Inflammatory macrophage treated with lipopolysaccharide for 1 hour (primary cell): ENCODE measurements around the gene EFHC1.

Source experiments
- DNase-seq, 2 donors: peaks; one replicate each; pipeline ENCODE4 v3.0.0-alpha.2; 2020 to 2022

The EFHC1 gene

DNA sequence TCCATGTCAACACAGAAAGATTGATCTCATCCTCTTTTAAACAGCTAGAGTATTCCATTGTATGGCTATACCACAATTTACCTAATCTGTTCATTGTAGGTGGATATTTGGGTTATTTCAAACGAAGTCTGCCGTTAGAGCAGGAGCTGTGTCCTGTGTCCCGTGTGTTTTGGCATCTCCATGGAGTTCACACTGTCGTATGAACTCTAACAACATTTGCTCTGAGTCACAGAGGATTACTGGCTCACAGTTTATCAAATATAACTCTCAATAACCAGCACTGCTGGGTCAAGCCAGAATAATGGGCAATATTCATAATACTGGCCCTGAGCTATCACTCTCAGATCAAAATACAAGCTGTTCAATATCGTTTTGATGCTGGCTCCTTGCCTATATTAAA, 140.3 kb downstream of the EFHC1 start:
- no peak for DNase-seq

DNA sequence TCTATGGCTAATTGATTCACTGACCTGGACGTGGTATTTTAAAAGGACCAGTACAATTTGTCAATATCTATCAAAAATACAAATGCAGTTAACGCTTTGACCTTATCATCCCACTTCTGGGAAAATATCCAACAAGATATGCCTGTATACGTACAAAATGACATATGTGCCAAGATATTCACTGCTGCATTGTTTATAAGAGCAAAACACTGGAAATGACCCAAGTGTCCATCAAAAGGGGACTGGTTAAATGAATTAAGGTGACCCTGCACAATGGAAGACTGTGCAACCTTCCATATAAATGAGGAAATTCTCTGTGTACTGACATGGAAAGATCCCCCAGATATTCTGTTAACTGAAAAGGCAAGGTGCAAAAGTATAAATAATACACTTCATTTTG, 142.8 kb downstream of the EFHC1 start:
- no peak for DNase-seq

GRCh38 chr6:52564856-52565255, 144.7 kb downstream of the EFHC1 start:
- no peak for DNase-seq

DNA sequence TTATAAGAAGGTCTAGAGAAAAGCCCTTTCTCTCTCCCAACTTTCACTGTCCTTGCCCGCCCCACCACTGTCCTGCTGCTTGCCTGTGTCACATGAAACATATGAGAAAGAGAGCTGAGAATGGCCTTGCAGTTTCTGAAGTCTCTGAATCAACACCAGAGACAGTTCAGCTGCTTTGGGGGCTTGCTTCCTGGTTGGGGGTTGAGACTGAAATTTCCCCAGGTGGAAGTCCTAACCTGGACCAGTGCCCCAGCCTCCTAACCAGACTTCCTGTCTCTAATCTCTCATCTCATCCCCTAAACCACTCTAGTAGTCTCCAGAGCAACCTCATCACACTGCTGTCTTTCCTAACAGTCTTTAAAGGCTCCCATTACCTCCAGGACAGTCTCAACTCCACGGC, 146.1 kb downstream of the EFHC1 start:
- DNase-seq = no peak

- DNase-seq = peak in 1 of 2 donors; percentile 4
Measured at GRCh38 chr6:52566853-52567279, 146.7 kb downstream of the EFHC1 start.

DNA sequence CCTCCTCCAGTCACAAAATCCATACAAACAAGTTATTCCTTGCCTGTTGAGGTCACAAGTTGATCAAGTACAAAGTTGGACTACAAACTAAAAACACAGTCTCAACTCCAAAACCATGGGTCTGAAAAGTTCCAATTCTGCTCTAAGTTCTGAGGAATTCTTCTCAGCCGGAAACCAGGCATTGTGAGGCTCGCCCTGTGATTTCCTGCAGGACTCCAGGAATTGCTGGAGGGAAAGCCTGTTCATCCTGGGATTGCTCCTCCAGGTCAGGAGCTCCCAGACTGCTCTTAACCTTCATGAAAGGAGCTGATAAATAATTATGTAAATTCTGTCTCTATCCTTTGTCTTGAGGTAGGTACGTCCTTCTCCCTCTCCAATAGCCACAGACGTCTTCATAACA, 148.2 kb downstream of the EFHC1 start:
- DNase-seq = no peak

DNA sequence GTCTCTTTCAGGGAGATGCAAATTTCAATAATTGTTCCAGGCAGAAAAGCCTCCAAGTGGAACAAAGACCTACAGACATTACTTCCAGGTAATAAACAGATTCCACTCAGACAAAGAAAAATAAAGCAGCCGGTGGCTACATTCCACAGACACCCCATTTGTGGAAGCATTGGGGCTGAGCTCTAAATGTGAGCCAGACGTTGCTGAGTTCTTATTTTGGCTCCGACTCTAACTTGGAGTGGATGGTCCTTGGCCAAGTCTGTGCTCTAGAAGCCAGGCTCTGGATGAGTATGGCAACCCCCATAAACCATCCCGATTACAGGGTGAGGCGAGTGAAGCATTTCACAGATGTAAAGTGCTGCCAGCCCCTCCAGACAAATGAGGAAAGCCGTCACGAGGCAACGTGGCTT, 150.2 kb downstream of the EFHC1 start:
- no peak for DNase-seq

- DNase-seq = no peak
Measured at GRCh38 chr6:52571099-52571755, 151.1 kb downstream of the EFHC1 start.

GRCh38 chr6:52572536-52572935, 152.4 kb downstream of the EFHC1 start:
- no peak for DNase-seq

- no peak for DNase-seq
Measured at GRCh38 chr6:52573295-52573694, 153.2 kb downstream of the EFHC1 start.
